Erythroblast (primary cell): Measurements from ENCODE around the gene FBXL7.

Experiments used
- DNase-seq, 2 experiments: peaks; one replicate each; lab custom pipeline; 2025; lab: John Stamatoyannopoulos, UW
- GATA1 ChIP-seq: IDR thresholded peaks from 2 replicates; pipeline ENCODE4 v1.6.1; 2011; ENCODE audit warnings: low read depth, mild to moderate bottlenecking, control low read depth, low read length, moderate library complexity
- POLR2A ChIP-seq: IDR thresholded peaks from 2 replicates; pipeline ENCODE4 v1.6.1; 2011; ENCODE audit warnings: mild to moderate bottlenecking, low read length

Gene FBXL7

GRCh38 chr5:15680455-15680854 lies 180.5 kb downstream of the FBXL7 start:
- no peak for DNase-seq
- no peak for TF ChIP-seq POLR2A
- no peak for TF ChIP-seq GATA1

GRCh38 chr5:15682122-15682521 lies 182.1 kb downstream of the FBXL7 start:
- TF ChIP-seq POLR2A, result no peak
- DNase-seq, result no peak

GRCh38 chr5:15682566-15682965 lies 182.6 kb downstream of the FBXL7 start:
- DNase-seq, result no peak
- TF ChIP-seq POLR2A (no peak), GATA1 (no peak)

GRCh38 chr5:15683332-15683731 lies 183.4 kb downstream of the FBXL7 start:
- TF ChIP-seq GATA1, result no peak
- no peak for TF ChIP-seq POLR2A
- no peak for DNase-seq

- DNase-seq, result no peak
- no peak for TF ChIP-seq POLR2A
- no peak for TF ChIP-seq GATA1
These were observed 187.4 kb downstream of the FBXL7 start for GRCh38 chr5:15687401-15687800.

GRCh38 chr5:15689836-15690235 lies 189.9 kb downstream of the FBXL7 start:
- no peak for TF ChIP-seq POLR2A
- no peak for TF ChIP-seq GATA1
- DNase-seq, result no peak

GRCh38 chr5:15690611-15691010 lies 190.6 kb downstream of the FBXL7 start:
- TF ChIP-seq GATA1, result no peak
- TF ChIP-seq POLR2A, result no peak
- DNase-seq, result no peak

- no peak for TF ChIP-seq GATA1
- TF ChIP-seq POLR2A, result no peak
- DNase-seq, result no peak
These were observed 191.5 kb downstream of the FBXL7 start for GRCh38 chr5:15691521-15691920.

GRCh38 chr5:15692706-15693381 lies 192.9 kb downstream of the FBXL7 start:
- no peak for DNase-seq
- TF ChIP-seq GATA1, result no peak
- no peak for TF ChIP-seq POLR2A

GRCh38 chr5:15693382-15693728 lies 193.4 kb downstream of the FBXL7 start:
- DNase-seq, result no peak
- TF ChIP-seq GATA1 (no peak), POLR2A (no peak)

- no peak for DNase-seq
- TF ChIP-seq GATA1 (no peak), POLR2A (no peak)
These were observed 194.0 kb downstream of the FBXL7 start for GRCh38 chr5:15693933-15694332.

GRCh38 chr5:15694696-15695214 lies 194.8 kb downstream of the FBXL7 start:
- TF ChIP-seq GATA1 (no peak), POLR2A (no peak)
- DNase-seq, result no peak

- no peak for DNase-seq
- no peak for TF ChIP-seq GATA1
- no peak for TF ChIP-seq POLR2A
These were observed 195.3 kb downstream of the FBXL7 start for GRCh38 chr5:15695215-15695731.

- TF ChIP-seq POLR2A, result no peak
- DNase-seq, result no peak
These were observed 200.4 kb downstream of the FBXL7 start for GRCh38 chr5:15700373-15700772.

- TF ChIP-seq POLR2A (no peak), GATA1 (no peak)
- DNase-seq, result no peak
These were observed 202.1 kb downstream of the FBXL7 start for GRCh38 chr5:15702102-15702501.

- no peak for DNase-seq
- TF ChIP-seq POLR2A, result no peak
- no peak for TF ChIP-seq GATA1
These were observed 203.9 kb downstream of the FBXL7 start for GRCh38 chr5:15703901-15704300.
